PC-9 (cell line): Measurements from ENCODE around the gene TRIM9. TPM values are rescaled to one million over a fixed set of nuclear protein-coding genes. Genes with fewer than 3 reads are reported as not detected.

Experiments
- BruUV-seq: library from RNA; stranded (reverse); fragments of 400-500 nt; replicated peaks from 2 replicates; lab custom pipeline; 2021; lab: Mats Ljungman, UMichigan
- CTCF ChIA-PET: fragments of 300-600 bp; sonication (Branson Sonifier 250); formaldehyde crosslinking; loops from one replicate; lab custom pipeline; 2022; ENCODE audit warnings: antibody characterized with exemption; lab: Charles Lee
- POLR2A ChIA-PET: fragments of 300-600 bp; sonication (Branson Sonifier 250); formaldehyde crosslinking; loops from one replicate; lab custom pipeline; 2022; ENCODE audit warnings: antibody characterized with exemption; ENCODE audit not compliant: unreplicated experiment; lab: Charles Lee
- DNase-seq, 2 experiments: peaks; one replicate each; pipeline versions ENCODE4 v3.0.0 to v3.0.0-alpha.2; 2015 to 2022; ENCODE audit warnings: mixed read lengths in 1 of 2
- H2AFZ ChIP-seq: fragments of 200-600 bp; sonication (generic); 2 replicates; pipeline ENCODE4 v1.8.1; 2017; ENCODE audit warnings: antibody characterized with exemption
- H3F3A ChIP-seq: fragments of 200-600 bp; sonication (generic); 2 replicates; pipeline ENCODE4 v1.8.1; 2017; ENCODE audit warnings: antibody characterized with exemption, mild to moderate bottlenecking, low read depth; ENCODE audit not compliant: insufficient read depth
- H3K27ac ChIP-seq: fragments of 200-600 bp; sonication (generic); 2 replicates; pipeline ENCODE4 v1.6.1; 2016; ENCODE audit warnings: mixed run types
- H3K27me3 ChIP-seq: fragments of 200-600 bp; sonication (generic); 2 replicates; pipeline ENCODE4 v1.6.1; 2016; ENCODE audit warnings: low read depth, mixed run types; ENCODE audit not compliant: insufficient read depth
- H3K36me3 ChIP-seq: fragments of 200-600 bp; sonication (generic); 2 replicates; pipeline ENCODE4 v1.6.1; 2016; ENCODE audit warnings: low read depth, mixed run types
- H3K4me1 ChIP-seq: fragments of 200-600 bp; sonication (generic); replicated peaks from 2 replicates; pipeline ENCODE4 v1.6.1; 2016; ENCODE audit warnings: mixed run types; ENCODE audit not compliant: insufficient read depth
- H3K4me2 ChIP-seq: fragments of 200-600 bp; sonication (generic); 2 replicates; pipeline ENCODE4 v1.6.1; 2017; ENCODE audit warnings: mixed run types
- H3K4me3 ChIP-seq: fragments of 200-600 bp; sonication (generic); 2 replicates; pipeline ENCODE4 v1.6.1; 2016; ENCODE audit warnings: mixed run types
- H3K79me2 ChIP-seq: fragments of 200-600 bp; sonication (generic); 2 replicates; pipeline ENCODE4 v1.6.1; 2017; ENCODE audit warnings: low read depth, mixed run types
- H3K9me2 ChIP-seq: fragments of 200-600 bp; sonication (generic); 2 replicates; pipeline ENCODE4 v1.8.1; 2017; ENCODE audit warnings: mild to moderate bottlenecking; ENCODE audit not compliant: insufficient read depth
- H3K9me3 ChIP-seq: fragments of 200-600 bp; sonication (generic); 2 replicates; pipeline ENCODE4 v1.8.1; 2016; ENCODE audit warnings: low read depth; ENCODE audit not compliant: insufficient read depth
- H4K20me1 ChIP-seq: fragments of 200-600 bp; sonication (generic); 2 replicates; pipeline ENCODE4 v1.8.1; 2017; ENCODE audit not compliant: insufficient read depth
- EZH2 ChIP-seq: fragments of 200-600 bp; sonication (generic); IDR thresholded peaks from 2 replicates; pipeline ENCODE4 v1.8.0; 2017; ENCODE audit warnings: antibody characterized with exemption, low read depth
- intact Hi-C: fragments of 100-400 bp; cut with micrococcal nuclease; formaldehyde crosslinking; loops from one replicate; pipeline ENCODE4 v1.10.0; 2022; ENCODE audit not compliant: unreplicated experiment
- total RNA-seq: library from RNA; stranded (reverse); gene quantifications from 2 replicates; pipeline ENCODE4 v1.2.3, GENCODE V29; 2021
- TF ChIP-seq, protein P1 (sequence below): fragments of 200-600 bp; sonication (generic); conservative IDR thresholded peaks from 2 replicates; pipeline ENCODE4 v1.6.1; 2017; ENCODE audit warnings: mixed run types, antibody characterized with exemption, mild to moderate bottlenecking, moderate library complexity

The TRIM9 gene
- total RNA-seq, 1 experiment from 2014 or later, result 2.1 TPM

DNA sequence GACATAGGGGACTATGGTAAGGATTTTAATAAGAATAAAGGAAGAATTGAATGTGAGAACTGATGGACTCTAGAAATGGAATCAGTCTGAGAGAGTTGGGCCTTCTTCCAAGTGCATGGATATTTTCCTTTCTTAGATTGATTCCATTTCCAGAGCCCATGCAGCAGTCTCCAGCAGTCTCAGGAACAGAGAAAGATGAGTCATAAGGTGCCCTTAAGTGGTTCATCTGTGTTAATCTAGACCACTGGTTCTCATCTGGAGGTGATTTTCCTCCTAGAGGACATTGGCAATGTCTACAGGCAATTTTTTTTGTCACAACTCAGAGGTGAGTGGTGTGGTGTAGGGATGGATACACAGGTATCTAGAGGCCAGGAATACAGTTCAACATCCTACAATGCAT lies 25.9 kb downstream of the TRIM9 start:
- intact Hi-C loops, result no loop called here
- H2AFZ ChIP-seq, result no peak overlapping the region
- H4K20me1 ChIP-seq, result no peaks in the 10 kb centered on the region
- H3K4me3 ChIP-seq, result no peak overlapping the region
- no peaks in the 10 kb centered on the region for H3K79me2 ChIP-seq
- H3K27ac ChIP-seq, result no peak overlapping the region
- POLR2A ChIA-PET, result no interaction called here
- BruUV-seq, result no TSS peak
- no peak for TF ChIP-seq EZH2
- TF ChIP-seq, protein P1, sequence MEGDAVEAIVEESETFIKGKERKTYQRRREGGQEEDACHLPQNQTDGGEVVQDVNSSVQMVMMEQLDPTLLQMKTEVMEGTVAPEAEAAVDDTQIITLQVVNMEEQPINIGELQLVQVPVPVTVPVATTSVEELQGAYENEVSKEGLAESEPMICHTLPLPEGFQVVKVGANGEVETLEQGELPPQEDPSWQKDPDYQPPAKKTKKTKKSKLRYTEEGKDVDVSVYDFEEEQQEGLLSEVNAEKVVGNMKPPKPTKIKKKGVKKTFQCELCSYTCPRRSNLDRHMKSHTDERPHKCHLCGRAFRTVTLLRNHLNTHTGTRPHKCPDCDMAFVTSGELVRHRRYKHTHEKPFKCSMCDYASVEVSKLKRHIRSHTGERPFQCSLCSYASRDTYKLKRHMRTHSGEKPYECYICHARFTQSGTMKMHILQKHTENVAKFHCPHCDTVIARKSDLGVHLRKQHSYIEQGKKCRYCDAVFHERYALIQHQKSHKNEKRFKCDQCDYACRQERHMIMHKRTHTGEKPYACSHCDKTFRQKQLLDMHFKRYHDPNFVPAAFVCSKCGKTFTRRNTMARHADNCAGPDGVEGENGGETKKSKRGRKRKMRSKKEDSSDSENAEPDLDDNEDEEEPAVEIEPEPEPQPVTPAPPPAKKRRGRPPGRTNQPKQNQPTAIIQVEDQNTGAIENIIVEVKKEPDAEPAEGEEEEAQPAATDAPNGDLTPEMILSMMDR, result no peak
- no peaks in the 10 kb centered on the region for H3K4me1 ChIP-seq
- H3K9me3 ChIP-seq, result no peaks in the 10 kb centered on the region
- H3F3A ChIP-seq, result no peaks in the 10 kb centered on the region
- CTCF ChIA-PET, result no interaction called here
- no peaks in the 10 kb centered on the region for H3K27me3 ChIP-seq
- DNase-seq, result no peak
- H3K36me3 ChIP-seq, result no peaks in the 10 kb centered on the region
- H3K4me2 ChIP-seq, result no peak overlapping the region
- H3K9me2 ChIP-seq, result no peaks in the 10 kb centered on the region

DNA sequence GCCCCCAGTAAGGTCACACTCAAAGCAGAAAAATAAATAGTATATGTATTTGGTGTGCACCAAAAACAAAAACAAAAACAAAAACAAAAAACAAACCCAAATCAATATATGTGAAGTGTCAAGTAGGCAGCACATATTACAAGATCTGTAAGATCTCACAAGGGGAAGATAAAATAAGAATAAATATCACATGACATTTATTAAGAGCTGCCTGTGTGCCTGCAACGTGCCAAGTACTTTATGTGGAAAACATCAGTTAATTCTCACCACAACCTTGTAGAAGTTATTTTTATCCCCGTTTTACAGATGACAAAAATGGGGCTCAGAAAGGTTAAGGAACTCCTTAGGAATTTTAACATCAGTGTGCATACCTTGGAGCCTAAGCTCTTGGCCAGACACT lies 26.6 kb downstream of the TRIM9 start:
- ChIA-PET CTCF (no interaction called here), POLR2A (no interaction called here)
- DNase-seq, result no peak
- Histone ChIP-seq H3K4me3 (no peak overlapping the region), H4K20me1 (no peaks in the 10 kb centered on the region), H3K27ac (no peak overlapping the region), H3K9me3 (no peaks in the 10 kb centered on the region), H3F3A (no peaks in the 10 kb centered on the region), H3K9me2 (no peaks in the 10 kb centered on the region), H3K4me1 (no peaks in the 10 kb centered on the region), H3K79me2 (no peaks in the 10 kb centered on the region), H3K4me2 (no peak overlapping the region), H2AFZ (no peak overlapping the region), H3K36me3 (no peaks in the 10 kb centered on the region), H3K27me3 (no peaks in the 10 kb centered on the region)
- intact Hi-C loops, result no loop called here
- no TSS peak for BruUV-seq
- TF ChIP-seq, protein P1, result no peak
- no peak for TF ChIP-seq EZH2

DNA sequence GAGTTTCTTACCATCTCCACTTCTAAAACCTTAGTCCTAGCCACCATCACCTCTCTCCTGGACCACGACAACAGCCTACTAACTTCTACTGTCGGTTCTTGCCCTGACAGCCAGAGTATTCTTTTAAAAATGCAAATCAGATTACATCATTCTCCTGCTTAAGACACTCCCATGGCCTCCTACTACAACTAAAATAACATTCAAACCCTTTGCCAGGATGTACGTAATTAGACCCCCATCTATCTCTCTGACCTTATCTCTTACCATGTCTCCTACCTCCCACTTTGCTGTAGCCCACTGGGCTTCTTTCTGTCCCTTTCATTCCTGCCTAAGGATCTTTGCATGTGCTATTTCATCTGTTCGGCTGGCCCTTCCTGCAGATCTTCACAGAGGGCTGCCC lies 27.6 kb downstream of the TRIM9 start:
- ChIA-PET CTCF (no interaction called here), POLR2A (no interaction called here)
- Histone ChIP-seq H3K9me2 (no peaks in the 10 kb centered on the region), H3K27ac (no peak overlapping the region), H4K20me1 (no peaks in the 10 kb centered on the region), H3K4me1 (no peaks in the 10 kb centered on the region), H3K4me3 (no peak overlapping the region), H3K36me3 (no peaks in the 10 kb centered on the region), H3K27me3 (no peaks in the 10 kb centered on the region), H3F3A (no peaks in the 10 kb centered on the region), H3K79me2 (no peaks in the 10 kb centered on the region), H3K9me3 (peaks cover 7% of the 10 kb centered on the region; the same call in 1 of the 2 replicates), H3K4me2 (no peak overlapping the region), H2AFZ (no peak overlapping the region)
- no TSS peak for BruUV-seq
- DNase-seq, result no peak
- no peak for TF ChIP-seq EZH2
- TF ChIP-seq, protein P1, result no peak
- intact Hi-C loops, result no loop called here
